GM12892 (cell line): Measurements from ENCODE around the gene GMIP.
A peak's percentile ranks its signal among the peaks of the same experiment; 100 is the strongest.

Experiments used
- DNase-seq: peaks from one replicate; pipeline ENCODE4 v3.0.0; 2011; ENCODE audit not compliant: insufficient read length
- FAIRE-seq: peaks from 2 replicates; lab custom pipeline; 2011; peaks lifted over from hg19 to GRCh38; lab: Jason Lieb, UNC
- POLR2A ChIP-seq: IDR thresholded peaks from 2 replicates; pipeline ENCODE4 v1.6.1; 2011; ENCODE audit warnings: low read depth, low read length, control low read depth
- POLR2AphosphoS5 ChIP-seq: IDR thresholded peaks from 2 replicates; pipeline ENCODE4 v1.6.1; 2011; ENCODE audit warnings: low read depth, low read length, control low read depth
- TAF1 ChIP-seq: IDR thresholded peaks from 2 replicates; pipeline ENCODE4 v1.6.1; 2011; ENCODE audit warnings: low read depth, mild to moderate bottlenecking, control low read depth, low read length, borderline replicate concordance

Gene GMIP

GRCh38 chr19:19647037-19647835 is 3.8 kb upstream of the GMIP start:
- TF ChIP-seq TAF1 (no peak), POLR2AphosphoS5 (no peak), POLR2A (no peak)
- FAIRE-seq = no peak
- DNase-seq = no peak

GRCh38 chr19:19645233-19645870 is 1.9 kb upstream of the GMIP start:
- TF ChIP-seq POLR2A (no peak), TAF1 (no peak), POLR2AphosphoS5 (no peak)
- no peak for FAIRE-seq
- DNase-seq = no peak

- no peak for DNase-seq
- TF ChIP-seq POLR2AphosphoS5 = no peak
- TF ChIP-seq TAF1 = no peak
- no peak for TF ChIP-seq POLR2A
- FAIRE-seq = no peak
Measured at GRCh38 chr19:19644054-19644388, 564 bp upstream of the GMIP start.

GRCh38 chr19:19642506-19643157 is 825 bp downstream of the GMIP start:
- DNase-seq (peak; percentile 71), FAIRE-seq (peak; percentile 93)
- TF ChIP-seq TAF1 = peak; percentile 16; the same call in 1 of the 2 replicates
- peak; percentile 63; the same call in 1 of the 2 replicates for TF ChIP-seq POLR2A
- peak; percentile 36 for TF ChIP-seq POLR2AphosphoS5

GRCh38 chr19:19637523-19638251 is 5.8 kb downstream of the GMIP start:
- DNase-seq (no peak), FAIRE-seq (no peak)
- TF ChIP-seq POLR2AphosphoS5 = no peak
- no peak for TF ChIP-seq POLR2A
- TF ChIP-seq TAF1 = no peak

GRCh38 chr19:19637186-19637522 is 6.3 kb downstream of the GMIP start:
- FAIRE-seq = no peak

GRCh38 chr19:19636573-19637185 is 6.8 kb downstream of the GMIP start:
- no peak for DNase-seq
- no peak for FAIRE-seq
- TF ChIP-seq TAF1 = no peak
- TF ChIP-seq POLR2A = no peak
- TF ChIP-seq POLR2AphosphoS5 = no peak

More at GRCh38 chr19:19637186-19637522, 6.3 kb downstream of the GMIP start:
- no peak for TF ChIP-seq POLR2A
- no peak for DNase-seq

- FAIRE-seq (no peak), DNase-seq (no peak)
- no peak for TF ChIP-seq TAF1
- TF ChIP-seq POLR2A = no peak
- TF ChIP-seq POLR2AphosphoS5 = no peak
Measured at GRCh38 chr19:19635313-19635702, 8.1 kb downstream of the GMIP start.

- FAIRE-seq = no peak
Measured at GRCh38 chr19:19634516-19635312, 8.7 kb downstream of the GMIP start.

GRCh38 chr19:19633711-19634515 is 9.5 kb downstream of the GMIP start:
- FAIRE-seq = no peak
- TF ChIP-seq POLR2AphosphoS5 = no peak
- no peak for TF ChIP-seq POLR2A
- no peak for TF ChIP-seq TAF1
- DNase-seq = no peak

More at GRCh38 chr19:19634516-19635312, 8.7 kb downstream of the GMIP start:
- no peak for TF ChIP-seq TAF1
- 0 out of 2 replicates have a peak, but pooled peaks have one; percentile 11 for TF ChIP-seq POLR2A
- DNase-seq = no peak
